DOHH2 (cell line): ENCODE data around the gene ZNF641.

Source experiments
- EZH2phosphoT487 ChIP-seq: fragments of 200-600 bp; sonication (generic); IDR thresholded peaks from 2 replicates; pipeline ENCODE4 v1.6.1; 2017; ENCODE audit warnings: borderline replicate concordance, mild to moderate bottlenecking, antibody characterized with exemption, low read length, moderate library complexity, mixed read lengths
- TF ChIP-seq, protein P1 (sequence below): fragments of 200-600 bp; sonication (generic); IDR thresholded peaks from one replicate; pipeline ENCODE4 v1.5.1; 2014; ENCODE audit warnings: antibody characterized with exemption, mild to moderate bottlenecking, low read depth, low read length; ENCODE audit not compliant: poor library complexity, severe bottlenecking

DNA sequence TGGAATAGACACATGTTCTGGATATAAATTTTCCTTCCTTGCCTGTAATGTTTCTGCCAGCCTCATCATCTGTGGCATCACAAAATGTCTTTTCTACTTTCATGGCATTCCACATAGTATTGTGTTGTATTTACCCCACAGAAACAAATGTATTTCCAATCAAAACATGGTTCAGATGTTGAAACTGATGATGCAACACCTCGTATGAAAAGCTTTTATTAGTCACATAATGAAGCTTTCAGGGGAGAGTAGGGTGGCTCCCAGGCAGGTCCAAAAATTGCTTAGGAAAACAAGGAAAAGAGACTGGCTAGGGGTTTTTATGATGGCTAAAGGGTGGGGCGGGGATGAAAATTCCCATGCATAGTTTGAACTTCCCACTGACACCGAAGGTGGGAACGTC is 29.1 kb upstream of the ZNF641 start:
- TF ChIP-seq, protein P1, sequence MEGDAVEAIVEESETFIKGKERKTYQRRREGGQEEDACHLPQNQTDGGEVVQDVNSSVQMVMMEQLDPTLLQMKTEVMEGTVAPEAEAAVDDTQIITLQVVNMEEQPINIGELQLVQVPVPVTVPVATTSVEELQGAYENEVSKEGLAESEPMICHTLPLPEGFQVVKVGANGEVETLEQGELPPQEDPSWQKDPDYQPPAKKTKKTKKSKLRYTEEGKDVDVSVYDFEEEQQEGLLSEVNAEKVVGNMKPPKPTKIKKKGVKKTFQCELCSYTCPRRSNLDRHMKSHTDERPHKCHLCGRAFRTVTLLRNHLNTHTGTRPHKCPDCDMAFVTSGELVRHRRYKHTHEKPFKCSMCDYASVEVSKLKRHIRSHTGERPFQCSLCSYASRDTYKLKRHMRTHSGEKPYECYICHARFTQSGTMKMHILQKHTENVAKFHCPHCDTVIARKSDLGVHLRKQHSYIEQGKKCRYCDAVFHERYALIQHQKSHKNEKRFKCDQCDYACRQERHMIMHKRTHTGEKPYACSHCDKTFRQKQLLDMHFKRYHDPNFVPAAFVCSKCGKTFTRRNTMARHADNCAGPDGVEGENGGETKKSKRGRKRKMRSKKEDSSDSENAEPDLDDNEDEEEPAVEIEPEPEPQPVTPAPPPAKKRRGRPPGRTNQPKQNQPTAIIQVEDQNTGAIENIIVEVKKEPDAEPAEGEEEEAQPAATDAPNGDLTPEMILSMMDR = no peak
- no peak for TF ChIP-seq EZH2phosphoT487
